ENCODE measurements around the gene NOL7.
A peak's percentile ranks its signal among the peaks of the same experiment; 100 is the strongest.

Gene NOL7

GRCh38 chr6:13593720-13594119, 21.4 kb upstream of the NOL7 start:
- no peak for DNase-seq (ENCODE audit: low read depth in 1 of 2, low spot score in 1 of 2)

GRCh38 chr6:13597073-13597472, 18.1 kb upstream of the NOL7 start:
- DNase-seq (ENCODE audit: low read depth in 1 of 2, low spot score in 1 of 2), result no peak

DNA sequence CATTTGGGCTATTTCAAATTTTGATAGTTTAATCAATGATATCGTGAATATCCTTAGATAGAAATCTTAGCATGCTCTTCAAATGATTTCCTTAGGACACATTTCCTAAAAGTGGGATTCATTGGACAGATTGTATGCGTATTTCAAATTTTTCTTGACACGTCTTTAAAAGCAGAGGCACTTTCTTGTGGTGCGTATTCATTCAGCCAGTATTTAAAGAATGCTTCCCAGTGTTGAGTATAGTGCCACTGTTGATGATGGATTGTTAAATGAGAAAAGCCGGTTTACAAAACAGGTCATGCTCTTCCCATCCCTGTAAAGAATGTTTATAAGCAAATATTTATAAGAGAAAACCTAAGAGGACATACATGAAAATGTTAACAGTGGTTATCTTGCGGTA, 15.1 kb upstream of the NOL7 start:
- no peak for DNase-seq (ENCODE audit: low read depth in 1 of 2, low spot score in 1 of 2)

- no peak for DNase-seq (ENCODE audit: low read depth in 1 of 2, low spot score in 1 of 2)
Measured at GRCh38 chr6:13604135-13604534, 11.0 kb upstream of the NOL7 start.

DNA sequence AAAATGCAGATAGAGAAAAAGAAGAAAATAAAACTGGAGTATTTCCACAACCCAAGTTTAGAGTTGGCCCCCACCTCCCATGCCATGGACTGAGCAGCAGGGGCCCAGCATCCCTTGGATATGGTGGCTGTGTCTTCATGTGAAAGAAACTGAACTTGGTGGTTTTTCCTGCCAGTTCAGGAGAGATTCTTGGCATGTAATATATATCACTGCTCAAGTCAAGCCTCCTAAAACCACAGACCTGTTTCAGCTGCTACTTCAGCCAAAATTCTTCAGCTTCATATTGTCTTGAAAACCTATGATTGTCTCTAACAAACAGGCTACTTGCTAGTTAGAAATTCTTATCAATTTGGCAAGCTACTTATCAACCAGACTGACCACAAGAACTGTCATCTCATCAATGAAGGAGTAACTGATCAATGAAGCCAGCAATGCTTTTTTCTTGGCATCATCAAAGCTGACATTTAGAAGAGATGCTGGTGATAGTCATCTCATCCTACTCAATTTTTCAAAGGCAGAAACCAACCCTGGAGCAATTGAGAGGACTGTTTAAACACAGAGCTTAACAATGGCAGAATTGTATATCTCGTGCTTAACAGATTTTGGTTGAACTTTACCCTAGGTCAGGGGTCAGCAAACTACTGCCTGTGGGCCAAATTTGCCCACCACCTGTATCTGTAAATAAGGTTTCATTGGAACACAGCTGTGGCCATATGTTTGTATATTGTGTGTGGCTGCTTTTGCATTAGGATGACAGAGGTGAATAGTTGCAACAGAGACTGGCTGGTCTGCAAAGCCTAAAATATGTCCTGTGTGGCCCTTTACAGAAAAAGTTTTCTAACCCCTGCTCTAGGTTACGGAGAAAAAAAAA, 10.4 kb upstream of the NOL7 start:
- no peak for DNase-seq (ENCODE audit: low read depth in 1 of 2, low spot score in 1 of 2)

GRCh38 chr6:13605634-13606033, 9.5 kb upstream of the NOL7 start:
- no peak for DNase-seq (ENCODE audit: low read depth in 1 of 2, low spot score in 1 of 2)

GRCh38 chr6:13611715-13612114, 3.4 kb upstream of the NOL7 start:
- no peak for DNase-seq (ENCODE audit: low read depth in 1 of 2, low spot score in 1 of 2)

GRCh38 chr6:13613029-13613594, 2.0 kb upstream of the NOL7 start:
- no peak for DNase-seq (ENCODE audit: low read depth in 1 of 2, low spot score in 1 of 2)

DNA sequence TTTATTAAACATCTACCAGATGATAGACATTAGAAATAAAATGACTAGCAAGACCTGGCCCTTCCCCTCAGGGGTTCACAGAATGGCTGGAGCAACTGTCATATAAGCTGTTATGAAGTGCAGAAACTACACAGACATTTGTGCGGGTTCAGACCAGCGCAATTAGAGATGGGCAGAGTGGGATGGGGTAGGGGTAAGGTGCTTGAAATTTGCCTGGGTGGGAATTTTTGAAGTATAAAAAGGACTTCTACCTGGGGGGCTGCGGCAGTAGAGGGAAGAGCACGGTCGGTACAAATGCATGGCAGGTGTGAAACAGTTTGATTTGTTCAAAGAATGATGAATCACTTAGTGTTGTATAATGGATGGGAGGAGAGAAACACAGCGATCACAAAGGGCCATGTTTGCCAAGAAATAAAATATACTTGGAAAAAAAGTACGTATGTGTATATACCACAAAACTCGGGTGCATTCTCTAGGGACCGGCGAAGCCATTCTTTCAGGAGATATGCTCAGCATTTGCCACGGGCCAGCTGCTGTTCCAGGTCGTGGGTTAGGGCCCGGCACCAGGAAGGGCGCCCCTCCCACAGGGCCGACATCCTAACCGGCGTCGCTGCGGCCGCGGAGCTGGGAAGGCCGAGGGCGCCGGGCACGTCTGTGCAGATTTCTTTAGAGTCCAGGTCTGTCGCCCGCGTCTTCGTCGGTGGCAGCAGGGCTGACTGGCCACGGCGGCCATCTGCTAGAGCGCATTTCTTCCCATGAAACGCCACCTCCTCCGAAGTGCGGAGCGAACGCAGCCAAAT, 809 bp upstream of the NOL7 start:
- peak in 1 of 2 donors; percentile 23 for DNase-seq (ENCODE audit: low read depth in 1 of 2, low spot score in 1 of 2)

DNA sequence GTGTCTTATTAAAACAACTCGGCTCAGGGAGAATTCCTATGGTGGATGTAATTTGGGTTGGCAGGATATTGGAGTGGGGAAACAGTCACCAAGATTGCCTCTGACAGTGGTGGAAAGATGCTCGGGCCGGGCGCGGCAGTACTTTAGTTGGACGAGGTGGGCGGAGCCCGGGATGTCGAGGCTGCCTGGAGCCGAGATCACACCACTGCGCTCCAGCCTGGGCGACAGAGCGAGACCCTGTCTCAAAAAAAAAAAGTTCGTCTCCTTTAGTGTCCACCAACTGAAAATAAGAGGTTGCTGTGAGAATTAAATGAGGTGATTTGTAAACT, 621 bp downstream of the NOL7 start:
- DNase-seq (ENCODE audit: low read depth in 1 of 2, low spot score in 1 of 2), result peak in 1 of 2 donors; percentile 36

GRCh38 chr6:13617066-13617465, 1.9 kb downstream of the NOL7 start:
- DNase-seq (ENCODE audit: low read depth in 1 of 2, low spot score in 1 of 2), result no peak

DNA sequence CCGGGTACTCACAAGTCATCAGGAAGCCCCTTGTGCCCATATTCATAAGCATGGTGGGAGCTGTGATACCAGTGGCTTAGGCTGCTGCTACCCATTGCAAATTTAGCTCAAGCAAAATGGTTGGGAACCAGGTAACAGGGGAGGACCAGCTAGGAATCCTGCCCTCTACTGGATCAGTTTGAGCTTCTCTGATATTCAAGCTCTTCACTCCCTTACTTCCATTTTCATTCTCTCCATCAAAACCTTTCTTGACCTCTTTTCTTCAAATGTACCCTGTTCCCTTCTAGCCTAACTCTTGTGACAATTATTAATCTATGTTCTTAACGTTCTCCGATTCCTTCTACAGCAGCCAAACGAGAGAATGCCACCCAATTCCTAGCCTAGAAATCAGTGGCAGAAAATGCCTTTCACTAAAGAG, 9.7 kb downstream of the NOL7 start:
- DNase-seq (ENCODE audit: low read depth in 1 of 2, low spot score in 1 of 2), result peak in 1 of 2 donors; percentile 18

- DNase-seq (ENCODE audit: low read depth in 1 of 2, low spot score in 1 of 2), result no peak
Measured at GRCh38 chr6:13629459-13630116, 14.5 kb downstream of the NOL7 start.

DNA sequence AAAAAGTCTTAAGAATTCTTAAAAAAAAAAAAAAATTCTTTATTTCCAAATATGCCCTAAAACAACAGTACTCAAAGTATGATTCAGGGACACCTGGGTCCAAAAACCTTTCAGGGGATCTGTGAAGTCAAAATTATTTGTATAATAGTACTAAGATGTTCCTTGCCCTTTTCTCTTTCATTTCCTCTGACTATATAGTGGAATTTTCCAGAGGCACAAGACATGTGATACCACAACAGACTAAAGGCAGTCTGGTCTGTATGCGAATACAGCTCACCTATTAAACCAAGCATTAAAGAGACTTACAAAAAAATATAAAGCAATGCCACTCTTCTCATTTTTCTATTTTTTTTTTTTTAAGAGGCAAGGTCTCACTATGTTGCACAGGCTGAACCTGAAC, 15.4 kb downstream of the NOL7 start:
- peak in 1 of 2 donors; percentile 11 for DNase-seq (ENCODE audit: low read depth in 1 of 2, low spot score in 1 of 2)

- DNase-seq (ENCODE audit: low read depth in 1 of 2, low spot score in 1 of 2), result no peak
Measured at GRCh38 chr6:13633343-13633742, 18.2 kb downstream of the NOL7 start.

GRCh38 chr6:13635948-13636658, 21.0 kb downstream of the NOL7 start:
- DNase-seq (ENCODE audit: low read depth in 1 of 2, low spot score in 1 of 2), result no peak

DNA sequence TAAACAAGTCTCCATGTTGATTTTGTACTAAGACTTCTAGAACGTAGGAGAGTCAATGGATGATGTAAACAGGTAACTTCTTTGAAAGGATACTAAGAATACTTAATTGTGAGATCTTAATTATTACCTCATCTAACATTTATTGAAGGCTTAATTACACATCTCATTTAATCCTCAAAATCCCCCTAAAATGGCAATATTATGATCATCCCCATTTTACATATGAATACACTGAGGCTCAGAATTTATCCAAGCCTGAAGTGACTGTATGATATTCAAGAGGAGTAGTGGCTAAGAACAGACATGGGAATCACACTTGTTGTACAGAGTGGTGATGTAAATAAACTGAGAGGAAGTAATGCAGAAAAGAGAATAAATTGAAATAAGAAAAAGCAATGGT, 22.9 kb downstream of the NOL7 start:
- no peak for DNase-seq (ENCODE audit: low read depth in 1 of 2, low spot score in 1 of 2)

DNA sequence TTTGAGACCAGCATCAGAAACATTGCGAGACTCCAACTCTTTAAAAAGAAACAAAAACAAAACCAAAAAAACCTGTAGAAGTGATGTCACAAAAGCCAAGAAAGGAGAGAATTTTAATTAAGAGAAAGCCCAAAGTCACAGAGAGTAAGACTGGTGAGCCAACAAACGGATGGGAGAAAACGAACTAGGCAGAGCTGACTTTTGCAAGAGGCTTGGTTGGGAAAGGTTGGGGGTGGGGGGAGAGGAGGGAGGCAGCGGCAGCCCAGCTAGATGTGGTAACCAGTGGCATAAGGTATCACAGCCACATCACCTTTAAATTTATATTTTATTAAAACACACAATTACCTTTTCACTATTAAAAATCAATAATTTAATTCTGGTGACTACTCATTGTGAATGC, 23.5 kb downstream of the NOL7 start:
- DNase-seq (ENCODE audit: low read depth in 1 of 2, low spot score in 1 of 2), result no peak

- DNase-seq (ENCODE audit: low read depth in 1 of 2, low spot score in 1 of 2), result no peak
Measured at GRCh38 chr6:13641315-13641714, 26.2 kb downstream of the NOL7 start.

DNA sequence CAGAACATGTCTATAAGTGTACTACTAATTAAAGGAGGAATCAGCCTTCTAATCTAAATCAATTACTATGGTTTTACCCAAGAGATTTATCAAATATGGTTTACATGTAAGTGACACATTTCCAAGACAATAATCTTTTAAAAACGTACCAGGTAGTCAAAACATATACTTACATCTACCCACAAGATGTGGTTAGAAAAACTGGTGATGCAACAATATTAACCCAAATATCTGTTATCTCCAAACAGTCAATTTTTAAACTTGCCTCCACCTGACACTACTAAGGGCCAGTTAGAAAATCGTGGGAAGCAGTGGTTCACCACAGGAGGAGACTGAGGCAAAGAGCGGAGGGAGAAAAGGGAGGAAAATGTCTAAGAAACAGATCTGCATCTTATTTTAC, 28.0 kb downstream of the NOL7 start:
- DNase-seq (ENCODE audit: low read depth in 1 of 2, low spot score in 1 of 2), result no peak

- no peak for DNase-seq (ENCODE audit: low read depth in 1 of 2, low spot score in 1 of 2)
Measured at GRCh38 chr6:13648850-13649249, 33.7 kb downstream of the NOL7 start.
